ENCODE measurements around the gene RNF114.

Gene RNF114

GRCh38 chr20:49904440-49905214 is 31.6 kb upstream of the RNF114 start:
- no peak for DNase-seq (ENCODE audit: low spot score)

GRCh38 chr20:49905415-49906091 is 30.6 kb upstream of the RNF114 start:
- DNase-seq (ENCODE audit: low spot score): no peak

- no peak for DNase-seq (ENCODE audit: low spot score)
Observed at GRCh38 chr20:49906101-49906604, 30.0 kb upstream of the RNF114 start.

- no peak for DNase-seq (ENCODE audit: low spot score)
Observed at GRCh38 chr20:49906615-49907154, 29.5 kb upstream of the RNF114 start.

GRCh38 chr20:49907405-49908257 is 28.6 kb upstream of the RNF114 start:
- DNase-seq (ENCODE audit: low spot score): no peak

GRCh38 chr20:49908258-49908565 is 28.0 kb upstream of the RNF114 start:
- no peak for DNase-seq (ENCODE audit: low spot score)

GRCh38 chr20:49909499-49910339 is 26.5 kb upstream of the RNF114 start:
- DNase-seq (ENCODE audit: low spot score): no peak

GRCh38 chr20:49910340-49910706 is 25.9 kb upstream of the RNF114 start:
- no peak for DNase-seq (ENCODE audit: low spot score)

- DNase-seq (ENCODE audit: low spot score): no peak
Observed at GRCh38 chr20:49913399-49914047, 22.7 kb upstream of the RNF114 start.

- DNase-seq (ENCODE audit: low spot score): no peak
Observed at GRCh38 chr20:49914310-49915117, 21.7 kb upstream of the RNF114 start.

GRCh38 chr20:49915118-49915379 is 21.1 kb upstream of the RNF114 start:
- DNase-seq (ENCODE audit: low spot score): peak; percentile 61

- DNase-seq (ENCODE audit: low spot score): peak; percentile 99
Observed at GRCh38 chr20:49915380-49916145, 20.6 kb upstream of the RNF114 start, which contains the start of gene SPATA2. SPATA2 (minus strand) TSS chr20:49915529; CDS start chr20:49908490, 7,039 bp downstream.

GRCh38 chr20:49916146-49917002 is 19.8 kb upstream of the RNF114 start:
- DNase-seq (ENCODE audit: low spot score): no peak

- DNase-seq (ENCODE audit: low spot score): no peak
Observed at GRCh38 chr20:49918446-49918845, 17.8 kb upstream of the RNF114 start.

- no peak for DNase-seq (ENCODE audit: low spot score)
Observed at GRCh38 chr20:49919009-49919408, 17.2 kb upstream of the RNF114 start.

GRCh38 chr20:49919461-49919860 is 16.7 kb upstream of the RNF114 start:
- no peak for DNase-seq (ENCODE audit: low spot score)

GRCh38 chr20:49924247-49924646 is 11.9 kb upstream of the RNF114 start:
- no peak for DNase-seq (ENCODE audit: low spot score)

- no peak for DNase-seq (ENCODE audit: low spot score)
Observed at GRCh38 chr20:49925901-49926454, 10.2 kb upstream of the RNF114 start.

Measured in hematopoietic multipotent progenitor cell treated with erythropoietin and hydrocortisone succinate and interleukin-3 and kit ligand, for 17 days (in vitro differentiated cells).